Measurements from ENCODE around the gene PRPH. TPM values are rescaled to one million over a fixed set of nuclear protein-coding genes. Genes with fewer than 3 reads are reported as not detected.

The PRPH gene
- total RNA-seq, result 18.9 TPM

DNA sequence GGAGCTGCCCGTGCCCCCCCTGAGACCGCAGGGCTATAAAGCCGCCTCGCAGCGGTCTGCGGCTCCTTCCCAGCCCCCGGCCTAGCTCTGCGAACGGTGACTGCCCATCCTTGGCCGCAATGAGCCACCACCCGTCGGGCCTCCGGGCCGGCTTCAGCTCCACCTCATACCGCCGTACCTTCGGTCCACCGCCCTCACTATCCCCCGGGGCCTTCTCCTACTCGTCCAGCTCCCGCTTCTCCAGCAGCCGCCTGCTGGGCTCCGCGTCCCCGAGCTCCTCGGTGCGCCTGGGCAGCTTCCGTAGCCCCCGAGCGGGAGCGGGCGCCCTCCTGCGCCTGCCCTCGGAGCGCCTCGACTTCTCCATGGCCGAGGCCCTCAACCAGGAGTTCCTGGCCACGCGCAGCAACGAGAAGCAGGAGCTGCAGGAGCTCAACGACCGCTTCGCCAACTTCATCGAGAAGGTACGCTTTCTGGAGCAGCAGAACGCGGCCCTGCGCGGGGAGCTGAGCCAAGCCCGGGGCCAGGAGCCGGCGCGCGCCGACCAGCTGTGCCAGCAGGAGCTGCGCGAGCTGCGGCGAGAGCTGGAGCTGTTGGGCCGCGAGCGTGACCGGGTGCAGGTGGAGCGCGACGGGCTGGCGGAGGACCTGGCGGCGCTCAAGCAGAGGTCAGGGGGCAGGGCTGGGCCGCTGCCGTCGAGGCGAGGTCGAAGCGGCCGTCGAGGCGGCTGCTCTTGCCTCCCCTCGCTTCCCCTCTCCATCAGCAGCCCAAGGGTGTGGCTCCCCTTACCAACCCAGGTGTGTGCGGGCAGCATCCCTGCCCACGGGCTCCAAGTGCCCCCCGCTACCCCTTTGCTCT, at the start of gene PRPH:
Gene PRPH, plus strand, starts transcription at position 66 of the 855 bp plus-strand sequence. Its CDS starts 54 bp downstream, at position 120.

DNA sequence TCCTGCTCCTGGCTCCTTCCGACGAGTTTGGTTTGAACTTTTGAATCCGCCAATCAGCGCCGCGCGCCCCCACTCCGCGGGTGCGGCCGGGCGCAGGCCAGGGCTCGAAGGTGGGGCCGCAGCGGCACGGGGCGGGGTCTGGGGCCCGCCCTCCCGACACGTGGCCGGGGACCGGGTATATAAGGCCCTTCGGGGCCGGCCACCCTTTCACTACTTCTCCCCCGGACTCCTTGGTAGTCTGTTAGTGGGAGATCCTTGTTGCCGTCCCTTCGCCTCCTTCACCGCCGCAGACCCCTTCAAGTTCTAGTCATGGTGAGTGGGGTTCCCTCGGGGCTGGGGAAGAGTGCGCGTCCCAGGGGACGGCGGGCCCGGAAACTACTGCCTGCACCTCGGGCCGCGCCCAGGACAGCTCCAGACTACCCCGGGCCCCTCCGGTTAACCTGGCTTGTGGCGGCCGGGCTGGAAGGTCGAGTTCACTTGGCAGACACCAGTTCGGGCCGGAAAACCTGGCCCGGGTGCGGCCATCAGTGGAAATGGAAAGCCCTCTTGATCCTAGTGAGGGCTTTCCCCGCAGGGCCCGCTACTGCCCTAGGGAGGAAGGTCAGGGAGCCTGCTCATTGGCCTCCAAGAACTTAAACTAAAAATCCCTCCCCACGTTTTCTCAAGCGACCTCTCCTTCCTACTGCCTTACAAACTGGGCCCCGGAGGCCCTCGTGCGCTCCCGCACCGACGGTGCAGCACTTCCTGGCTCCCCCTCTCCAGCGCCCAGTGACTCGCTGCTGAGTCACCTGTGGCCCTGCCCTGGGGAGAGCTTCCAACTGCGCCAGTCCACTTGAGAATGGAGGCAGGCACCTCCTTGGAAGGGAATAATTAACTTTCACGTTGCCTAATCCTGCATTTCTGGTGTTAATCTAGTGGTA, 29.8 kb upstream of the PRPH start, which contains the start of gene TUBA1C:
Gene TUBA1C, plus strand, starts transcription at position 210 of the 920 bp plus-strand sequence. Its CDS starts 100 bp downstream, at position 310.

DNA sequence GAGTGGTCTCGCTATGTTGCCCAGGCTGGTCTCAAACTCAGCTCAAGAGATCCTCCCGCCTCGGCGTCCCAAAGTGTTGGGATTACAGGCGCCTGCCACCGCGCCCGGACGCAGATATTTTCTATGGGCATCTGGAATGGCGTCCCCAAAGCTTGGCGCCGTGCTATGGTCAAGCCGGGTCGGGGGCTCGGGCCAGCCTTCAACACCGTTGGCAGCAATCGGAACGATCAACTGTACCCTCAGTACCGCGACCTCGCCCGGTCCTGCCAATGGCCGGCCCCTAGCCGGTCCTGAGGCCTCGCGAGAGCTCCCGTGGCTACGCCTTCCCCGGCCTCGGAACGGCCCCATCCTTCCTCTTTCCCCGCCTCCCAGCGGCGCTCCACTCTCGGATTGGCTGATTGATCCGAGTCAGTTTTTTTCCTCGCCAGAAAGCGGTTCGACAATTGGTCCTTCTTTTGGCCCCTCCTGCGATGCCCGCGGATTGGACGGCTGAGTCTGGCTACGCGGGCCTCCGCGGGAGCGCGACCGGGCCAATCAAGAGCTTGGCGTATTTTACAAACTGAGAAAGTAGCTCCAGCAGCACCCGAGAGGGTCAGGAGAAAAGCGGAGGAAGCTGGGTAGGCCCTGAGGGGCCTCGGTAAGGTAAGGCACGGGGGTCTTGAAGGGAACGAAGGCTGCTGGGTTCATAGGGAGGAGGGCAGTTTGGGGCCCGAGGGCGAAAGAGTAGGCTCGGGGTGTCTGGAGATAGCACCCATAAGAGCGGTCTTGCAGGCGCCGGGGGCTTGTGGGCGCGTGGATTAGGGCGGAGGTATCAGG, 28.0 kb downstream of the PRPH start, which contains the start of gene TROAP:
Gene TROAP, plus strand, starts transcription at position 548 of the 816 bp plus-strand sequence. CDS start 354 bp downstream, outside the sequence.

DNA sequence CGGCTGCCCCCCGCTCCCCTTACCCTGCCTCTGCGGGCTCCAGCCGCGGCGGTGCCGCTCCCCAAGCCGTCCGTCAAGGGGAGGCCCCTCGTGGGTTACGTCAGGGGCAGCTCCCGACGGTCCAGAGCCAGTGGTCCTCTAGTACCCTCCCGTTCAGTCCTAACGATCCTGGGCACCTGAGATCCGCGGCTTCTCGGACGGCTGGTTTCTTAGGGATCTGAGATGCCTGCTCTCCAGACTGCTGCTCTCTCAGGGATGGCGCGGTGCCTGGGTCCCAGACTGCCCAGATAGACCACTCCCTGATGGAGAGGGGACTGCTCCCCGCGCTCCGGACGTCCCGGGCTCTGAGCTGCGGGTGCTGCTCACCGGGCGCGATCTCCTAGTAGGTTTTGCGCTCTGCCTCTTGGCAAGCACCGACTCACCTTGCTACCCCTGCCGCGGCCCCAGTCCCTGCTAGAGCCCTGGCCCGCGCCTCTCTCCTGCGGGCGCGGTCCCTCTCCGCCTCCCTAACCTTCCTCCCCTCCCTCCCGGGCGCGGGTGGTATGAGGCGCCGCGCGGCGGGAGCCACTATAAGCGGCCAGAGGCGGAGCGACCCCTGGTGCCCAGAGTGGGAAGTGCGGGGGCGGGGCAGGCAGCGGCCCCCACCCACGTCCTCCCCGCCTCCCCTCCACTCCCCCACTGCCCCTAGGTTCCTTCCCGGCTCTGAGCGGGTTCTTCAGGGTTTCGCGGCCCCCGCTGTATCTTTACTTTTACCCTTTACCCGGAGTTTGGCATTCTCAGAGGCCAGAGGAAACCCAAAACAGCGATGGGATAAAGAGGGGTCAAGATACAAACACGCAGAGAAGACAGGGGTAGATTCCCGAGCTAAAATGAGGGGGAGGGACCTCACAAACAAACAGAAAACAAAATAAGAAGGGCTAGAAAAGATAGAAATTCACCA, 42.0 kb downstream of the PRPH start, which contains the start of gene C1QL4:
Gene C1QL4, minus strand, starts transcription at position 544 of the 940 bp plus-strand sequence. CDS start 711 bp downstream, outside the sequence.

DNA sequence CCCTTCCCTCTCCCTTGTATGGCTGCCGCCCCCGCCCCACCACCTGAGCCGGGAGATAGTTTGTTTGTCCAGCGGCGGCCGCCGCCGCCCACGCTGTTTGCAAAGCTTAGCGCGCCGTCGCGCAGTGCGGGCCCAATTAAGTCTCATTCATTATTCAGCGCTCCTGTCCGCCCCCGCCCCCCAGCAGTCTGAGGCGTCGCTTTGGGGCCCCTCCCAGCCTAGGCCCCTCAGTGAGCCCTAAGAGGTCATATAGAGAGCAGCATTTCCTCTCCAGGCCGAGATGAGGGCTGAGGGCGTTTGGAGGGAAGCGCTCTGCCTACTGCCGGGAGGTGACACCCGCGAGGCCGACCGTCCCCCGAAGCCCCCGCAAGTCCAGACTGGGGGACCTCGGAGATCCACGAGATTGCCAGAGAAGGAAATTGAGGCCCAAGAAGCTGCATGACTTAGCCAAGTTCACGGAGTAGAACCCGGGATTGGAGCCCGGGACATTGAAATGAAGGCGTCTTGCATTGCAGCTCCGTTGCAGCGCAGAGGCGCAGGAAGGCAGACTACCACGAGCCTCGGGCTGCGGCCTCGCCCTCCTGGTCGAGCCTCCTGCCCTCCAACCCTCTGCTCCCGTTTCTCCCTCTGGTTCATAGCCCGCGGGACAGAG, 51.8 kb downstream of the PRPH start, which contains the start of gene DNAJC22:
Gene DNAJC22, plus strand, starts transcription at position 230 of the 652 bp plus-strand sequence. CDS start 1,985 bp downstream, outside the sequence.

Other genes with a start within 250 kb of the PRPH start
- 81.4 TPM for gene KMT2D, start 234.4 kb upstream of the PRPH start, total RNA-seq
- gene RHEBL1, start 225.2 kb upstream of the PRPH start, total RNA-seq, result 0.77 TPM
- 1.4 TPM for gene DHH, start 200.3 kb upstream of the PRPH start, total RNA-seq
- 77.6 TPM for gene LMBR1L, start 184.3 kb upstream of the PRPH start, total RNA-seq
- 786 TPM for gene TUBA1B, start 163.8 kb upstream of the PRPH start, total RNA-seq
- gene TUBA1A, start 106.1 kb upstream of the PRPH start, total RNA-seq, result 1,127 TPM
- gene TUBA1C, start 30.1 kb upstream of the PRPH start, total RNA-seq, result 76.0 TPM
- gene TROAP, start 28.1 kb downstream of the PRPH start, total RNA-seq, result 6.2 TPM
- 0.55 TPM for gene C1QL4, start 42.0 kb downstream of the PRPH start, total RNA-seq
- 1.4 TPM for gene DNAJC22, start 51.7 kb downstream of the PRPH start, total RNA-seq
- 44.1 TPM for gene SPATS2, start 72.3 kb downstream of the PRPH start, total RNA-seq
- gene KCNH3, start 243.9 kb downstream of the PRPH start, total RNA-seq, result 0.93 TPM

All from camera-type eye (tissue), 1 donor.